A549 (cell line): ENCODE measurements around the gene MITF. TPM values are rescaled to one million over a fixed set of nuclear protein-coding genes. Genes with fewer than 3 reads are reported as not detected.

ENCODE experiments used
- ATAC-seq, 2 experiments: fragments of 200-7000 bp in 1 of 2; fragments of >200 bp in 1 of 2; cut with Nextera tagmentation in 1 of 2; cut with Tn5 transposase in 1 of 2; 3 replicates each; pipeline versions ENCODE4 v1.8.0 to v1.9.1; 2018 to 2020; ENCODE audit warnings: mild to moderate bottlenecking in 1 of 2, moderate library complexity in 1 of 2
- CTCF ChIA-PET: fragments of 300-600 bp; sonication (Branson Sonifier 250); formaldehyde crosslinking; extraction: SDS; loops from one replicate; lab custom pipeline; 2021; ENCODE audit warnings: antibody characterized with exemption, inconsistent platforms; lab: Yijun Ruan, JAX
- POLR2A ChIA-PET: fragments of 350-600 bp; formaldehyde crosslinking; extraction: SDS; loops from one replicate; lab custom pipeline; 2021; ENCODE audit warnings: antibody characterized with exemption, inconsistent platforms; lab: Yijun Ruan, JAX
- DNase-seq, 2 experiments: peaks; one replicate each; pipeline versions ENCODE4 v3.0.0 to v3.0.0-alpha.2; 2011 to 2016; ENCODE audit warnings: low read depth in 1 of 2, low spot score in 1 of 2
- FAIRE-seq: peaks from 2 replicates; lab custom pipeline; 2011; peaks lifted over from hg19 to GRCh38; lab: Jason Lieb, UNC
- H3K27ac ChIP-seq, 2 experiments: fragments of >200 bp; sonication (Bioruptor Twin); formaldehyde crosslinking; 3 replicates each; pipeline ENCODE4 v1.5.1; 2016 to 2017
- H3K4me1 ChIP-seq: fragments of >200 bp; sonication (Bioruptor Twin); formaldehyde crosslinking; 3 replicates; pipeline ENCODE4 v1.6.1; 2016
- H3K4me2 ChIP-seq: fragments of >200 bp; sonication (Bioruptor Twin); formaldehyde crosslinking; 3 replicates; pipeline ENCODE4 v1.6.1; 2016
- H3K4me3 ChIP-seq: fragments of >200 bp; sonication (Bioruptor Twin); formaldehyde crosslinking; 3 replicates; pipeline ENCODE4 v1.5.1; 2016
- H3K9me3 ChIP-seq: fragments of >200 bp; sonication (Bioruptor Twin); formaldehyde crosslinking; 3 replicates; pipeline ENCODE4 v1.6.1; 2016
- BHLHE40 ChIP-seq: IDR thresholded peaks from 2 replicates; pipeline ENCODE4 v1.6.1; 2012; ENCODE audit warnings: low read depth, low read length, inconsistent platforms
- CBX8 ChIP-seq: fragments of 200-600 bp; sonication (generic); IDR thresholded peaks from 2 replicates; pipeline ENCODE4 v1.6.1; 2016
- CHD4 ChIP-seq: fragments of 200-600 bp; sonication (generic); IDR thresholded peaks from 2 replicates; pipeline ENCODE4 v1.6.1; 2016; ENCODE audit warnings: antibody characterized with exemption, mild to moderate bottlenecking, borderline replicate concordance
- EP300 ChIP-seq, 2 experiments: fragments of >200 bp; sonication (Bioruptor Twin); formaldehyde crosslinking; IDR thresholded peaks; 2 replicates in 1 of 2; 3 replicates in 1 of 2; pipeline ENCODE4 v1.6.1; 2016 to 2017
- ESRRA ChIP-seq: fragments of 150-350 bp; IDR thresholded peaks from 2 replicates; pipeline ENCODE4 v1.6.1; 2014; ENCODE audit warnings: mild to moderate bottlenecking, low read length, borderline replicate concordance
- FOSB ChIP-seq: fragments of 250-450 bp; sonication (Bioruptor Pico); IDR thresholded peaks from 2 replicates; pipeline ENCODE4 v1.5.0; 2020; ENCODE audit warnings: mild to moderate bottlenecking, moderate library complexity
- FOSL2 ChIP-seq, 2 experiments: fragments of 450-650 bp in 1 of 2; fragments of >200 bp in 1 of 2; sonication (Bioruptor Twin) in 1 of 2; formaldehyde crosslinking; IDR thresholded peaks; 2 replicates each; pipeline versions ENCODE4 v1.5.0 to v1.6.1; 2016 to 2020; ENCODE audit warnings: mild to moderate bottlenecking in 1 of 2, moderate library complexity in 1 of 2
- HDAC2 ChIP-seq: fragments of 200-600 bp; sonication (generic); IDR thresholded peaks from 2 replicates; pipeline ENCODE4 v1.6.1; 2016
- HES2 ChIP-seq: fragments of >200 bp; sonication (Bioruptor Twin); formaldehyde crosslinking; IDR thresholded peaks from 2 replicates; pipeline ENCODE4 v1.6.1; 2016
- HMGXB4 ChIP-seq: fragments of 250-450 bp; sonication (Bioruptor Pico); IDR thresholded peaks from 2 replicates; pipeline ENCODE4 v1.5.0; 2021; ENCODE audit warnings: mild to moderate bottlenecking, moderate library complexity, borderline replicate concordance
- HOXB13 ChIP-seq: fragments of 250-450 bp; sonication (Bioruptor Pico); IDR thresholded peaks from 2 replicates; pipeline ENCODE4 v1.5.0; 2020; ENCODE audit warnings: low read depth, mild to moderate bottlenecking, moderate library complexity
- JUN ChIP-seq, 2 experiments: fragments of >200 bp; sonication (Bioruptor Twin); formaldehyde crosslinking; IDR thresholded peaks; 2 replicates in 1 of 2; 3 replicates in 1 of 2; pipeline ENCODE4 v1.6.1; 2016 to 2017
- MAZ ChIP-seq: fragments of 150-350 bp; IDR thresholded peaks from 2 replicates; pipeline ENCODE4 v1.6.1; 2014; ENCODE audit warnings: antibody characterized with exemption, low read depth, low read length, borderline replicate concordance
- NR3C1 ChIP-seq: fragments of >200 bp; sonication (Bioruptor Twin); formaldehyde crosslinking; IDR thresholded peaks from 3 replicates; pipeline ENCODE4 v1.6.1; 2017
- PBX3 ChIP-seq: IDR thresholded peaks from 2 replicates; pipeline ENCODE4 v1.6.1; 2012
- PHF8 ChIP-seq: fragments of 200-600 bp; sonication (generic); IDR thresholded peaks from 2 replicates; pipeline ENCODE4 v1.6.1; 2016; ENCODE audit warnings: low read depth, mild to moderate bottlenecking, antibody characterized with exemption, moderate library complexity, borderline replicate concordance
- RAD21 ChIP-seq, 2 experiments: fragments of >200 bp in 1 of 2; sonication (Bioruptor Twin) in 1 of 2; formaldehyde crosslinking in 1 of 2; IDR thresholded peaks in 1 of 2; conservative IDR thresholded peaks in 1 of 2; 2 replicates in 1 of 2; 3 replicates in 1 of 2; pipeline ENCODE4 v1.6.1; 2012 to 2018; ENCODE audit warnings: inconsistent platforms in 1 of 2
- RARB ChIP-seq: fragments of 250-450 bp; sonication (Bioruptor Pico); IDR thresholded peaks from 2 replicates; pipeline ENCODE4 v1.8.0; 2021; ENCODE audit warnings: mild to moderate bottlenecking, moderate library complexity
- WGBS: methylation state at CpG from one replicate; pipeline ENCODE4 v1.1.6; 2017; ENCODE audit errors: missing lambda C conversion rate; 5-methylcytosine and 5-hydroxymethylcytosine counted together
- polyA plus RNA-seq, 4 experiments: library from polyadenylated mRNA; depleted of rRNA in 3 of 4; stranded (reverse); fragments of >200 nt; fragmentation: RNase III in 1 of 4; extraction: RNeasy Plus Mini Kit Qiagen cat#74134 plus additional on column Dnase treatment in 1 of 4; gene quantifications; 2 replicates in 3 of 4; 3 replicates in 1 of 4; pipeline ENCODE4 v1.2.3, GENCODE V29; 2011 to 2017
- TF ChIP-seq, protein P1 (sequence below): fragments of 450-650 bp; IDR thresholded peaks from 2 replicates; pipeline ENCODE4 v1.6.1; 2014; ENCODE audit warnings: antibody characterized with exemption
- TF ChIP-seq, protein P2 (sequence below): fragments of >200 bp; sonication (Bioruptor Twin); formaldehyde crosslinking; IDR thresholded peaks from 3 replicates; pipeline ENCODE4 v1.6.1; 2016

The MITF gene
- polyA plus RNA-seq, 2 of the 4 experiments (the other 2 are of a cell fraction): 14.3 to 15.9 TPM

- H3K4me2 ChIP-seq: peak overlapping the region; percentile 63
- no peak overlapping the region for H3K4me3 ChIP-seq
- no peaks in the 10 kb centered on the region for H3K9me3 ChIP-seq
- DNase-seq: no peak
- peak; percentile 39 for FAIRE-seq
- CTCF ChIA-PET: interaction anchor here (1.2 to 1.9 kb wide), 3 partner anchors 11 to 80 kb away, joined by 4 to 7 read pairs (median 5); no protein-coding TSS in a partner anchor
- 49% methylated on average over 6 of the region's 6 CpGs for WGBS
- peak overlapping the region; percentile 32 to 50; a peak in 3 of 6 replicates for H3K27ac ChIP-seq
- peaks cover 49% of the 10 kb centered on the region for H3K4me1 ChIP-seq
- TF ChIP-seq MAZ (no peak), RAD21 (conservative IDR thresholded peaks at IDR 0.05 in 1 of 2, IDR thresholded peaks at IDR 0.05 in 1 of 2) (no peak), CHD4 (no peak), ESRRA (no peak), HDAC2 (no peak), PBX3 (no peak), HES2 (no peak)
- TF ChIP-seq, protein P1, sequence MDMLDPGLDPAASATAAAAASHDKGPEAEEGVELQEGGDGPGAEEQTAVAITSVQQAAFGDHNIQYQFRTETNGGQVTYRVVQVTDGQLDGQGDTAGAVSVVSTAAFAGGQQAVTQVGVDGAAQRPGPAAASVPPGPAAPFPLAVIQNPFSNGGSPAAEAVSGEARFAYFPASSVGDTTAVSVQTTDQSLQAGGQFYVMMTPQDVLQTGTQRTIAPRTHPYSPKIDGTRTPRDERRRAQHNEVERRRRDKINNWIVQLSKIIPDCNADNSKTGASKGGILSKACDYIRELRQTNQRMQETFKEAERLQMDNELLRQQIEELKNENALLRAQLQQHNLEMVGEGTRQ: no peak
- no peak; a peak in 1 of 6 replicates for ATAC-seq
- POLR2A ChIA-PET: interaction anchor here (1.0 to 1.1 kb wide), 2 partner anchors 11 to 32 kb away, joined by 3 read pairs; partner anchors contain the start of gene MITF
Measured at GRCh38 chr3:69770976-69771634, 31.8 kb downstream of the MITF start.

GRCh38 chr3:69772152-69772867 lies 33.0 kb downstream of the MITF start:
- TF ChIP-seq NR3C1 (no peak), PHF8 (no peak), JUN (IDR thresholded peaks at IDR 0.05) (no peak), RARB (CRISPR knock-in tag) (no peak), FOSB (CRISPR knock-in tag) (no peak), HMGXB4 (no peak), HOXB13 (CRISPR knock-in tag) (no peak), EP300 (IDR thresholded peaks at IDR 0.05) (no peak), CBX8 (no peak), CHD4 (no peak), FOSL2 (IDR thresholded peaks at IDR 0.05) (no peak), FOSL2 (CRISPR knock-in tag; IDR thresholded peaks at IDR 0.05) (no peak), BHLHE40 (no peak)
- TF ChIP-seq, protein P2, sequence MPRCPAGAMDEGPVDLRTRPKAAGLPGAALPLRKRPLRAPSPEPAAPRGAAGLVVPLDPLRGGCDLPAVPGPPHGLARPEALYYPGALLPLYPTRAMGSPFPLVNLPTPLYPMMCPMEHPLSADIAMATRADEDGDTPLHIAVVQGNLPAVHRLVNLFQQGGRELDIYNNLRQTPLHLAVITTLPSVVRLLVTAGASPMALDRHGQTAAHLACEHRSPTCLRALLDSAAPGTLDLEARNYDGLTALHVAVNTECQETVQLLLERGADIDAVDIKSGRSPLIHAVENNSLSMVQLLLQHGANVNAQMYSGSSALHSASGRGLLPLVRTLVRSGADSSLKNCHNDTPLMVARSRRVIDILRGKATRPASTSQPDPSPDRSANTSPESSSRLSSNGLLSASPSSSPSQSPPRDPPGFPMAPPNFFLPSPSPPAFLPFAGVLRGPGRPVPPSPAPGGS: no peak
- TF ChIP-seq, protein P1: no peak
- no peak overlapping the region for H3K4me2 ChIP-seq
- no peak overlapping the region for H3K4me3 ChIP-seq
- peaks cover 47% of the 10 kb centered on the region for H3K4me1 ChIP-seq
- no peak for DNase-seq
- ChIA-PET CTCF (interaction anchor here (0.7 to 1.9 kb wide), 4 partner anchors 20 to 81 kb away, joined by 3 to 7 read pairs (median 5); no protein-coding TSS in a partner anchor), POLR2A (no interaction called here)
- 0 out of 6 replicates have a peak overlapping the region, but pooled peaks of 1 of the 2 experiments have one; percentile 14 for H3K27ac ChIP-seq
- ATAC-seq: no peak
- no peaks in the 10 kb centered on the region for H3K9me3 ChIP-seq
- WGBS: 65% methylated on average over 2 of the region's 2 CpGs
- FAIRE-seq: no peak
